NCI-H2107 (cell line): Measurements from ENCODE around the gene NRP1.

Experiments used
- DNase-seq: peaks from one replicate; lab custom pipeline; 2025; lab: John Stamatoyannopoulos, UW

NRP1 gene

DNA sequence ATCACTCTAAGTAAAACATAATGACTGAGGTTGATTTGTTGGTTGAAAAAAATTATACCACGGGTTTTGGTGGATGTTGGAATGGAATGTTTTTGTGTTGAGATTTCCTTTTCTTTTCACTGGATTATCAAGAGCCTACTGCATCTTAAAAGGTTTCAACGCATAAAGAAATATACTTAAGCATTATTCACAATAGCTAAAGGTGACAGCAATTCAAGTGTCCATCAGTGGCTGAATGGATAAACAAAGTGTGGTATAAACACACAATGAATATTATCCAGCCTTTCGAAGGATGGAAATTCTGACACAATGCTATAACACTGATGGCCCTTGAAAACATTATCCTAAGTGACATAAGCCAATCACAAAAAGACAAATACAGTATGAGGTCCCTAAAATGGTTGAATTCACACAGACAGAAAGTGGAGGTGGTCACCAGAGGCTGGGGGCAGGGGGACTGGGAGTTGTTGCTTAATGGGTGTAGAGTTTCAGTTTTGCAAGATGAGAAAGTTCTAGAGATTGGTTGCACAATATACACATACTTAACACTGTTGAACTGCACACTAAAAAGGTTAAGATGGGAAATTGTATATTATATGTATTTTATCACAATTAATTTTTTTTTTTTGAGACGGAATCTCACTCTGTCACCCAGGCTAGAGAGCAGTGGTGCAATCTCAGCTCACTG lies 122.3 kb downstream of the NRP1 start:
- DNase-seq, result no peak

DNA sequence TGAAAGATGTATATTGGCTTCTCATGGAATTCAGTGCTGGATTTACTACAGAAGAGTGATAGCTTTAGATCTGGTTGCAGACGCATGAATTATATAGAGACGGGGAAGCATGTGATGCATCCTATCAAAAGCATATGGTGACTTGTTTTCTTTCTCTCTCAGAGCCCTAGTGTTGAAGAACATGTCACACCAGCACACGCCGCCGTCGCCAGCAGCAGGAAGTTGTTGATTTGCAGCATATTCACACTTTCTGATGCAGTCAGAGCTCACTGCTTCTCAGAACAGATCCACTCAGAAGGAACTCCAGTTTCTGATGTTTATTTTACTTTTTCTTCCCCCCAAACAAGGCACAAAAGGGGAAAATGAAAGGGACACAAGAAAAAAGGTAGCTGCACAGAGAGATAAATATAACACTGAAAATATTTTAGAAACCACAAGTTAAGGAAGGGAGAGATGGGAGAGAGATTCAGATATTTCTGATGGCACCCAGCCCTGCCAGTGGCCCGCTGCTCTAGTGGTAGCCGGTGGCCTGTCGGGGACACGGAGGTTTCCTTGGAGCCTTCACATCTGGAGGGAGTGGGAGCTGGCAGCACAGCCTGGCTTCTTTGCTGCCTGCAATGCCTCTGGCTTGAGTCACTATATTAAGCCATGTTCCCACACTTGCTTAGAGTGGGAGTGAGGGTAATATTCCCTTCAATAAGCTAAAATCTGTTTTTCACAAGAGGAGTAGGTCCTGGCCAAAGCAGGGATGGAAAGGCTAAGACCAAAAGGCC lies 123.2 kb downstream of the NRP1 start:
- no peak for DNase-seq

DNA sequence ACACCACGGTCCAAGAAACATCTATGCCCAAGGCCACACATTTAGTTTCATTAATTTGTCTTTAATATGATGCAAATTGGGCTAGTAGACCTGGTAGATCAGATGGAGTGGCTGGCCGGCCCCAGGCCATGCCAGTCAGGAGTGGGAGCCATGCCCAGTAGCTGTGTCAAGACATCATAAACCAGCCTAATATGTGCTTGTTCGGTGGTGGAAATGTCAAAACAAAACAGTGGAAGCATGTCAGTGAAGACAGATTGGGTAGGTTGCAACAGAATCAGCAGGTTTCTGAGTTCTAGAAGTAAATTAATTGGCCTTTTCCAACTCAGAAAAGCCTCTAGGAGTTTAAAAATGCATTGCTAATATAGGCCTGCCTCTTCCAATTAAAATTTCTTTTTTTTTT lies 124.7 kb downstream of the NRP1 start:
- DNase-seq, result no peak

DNA sequence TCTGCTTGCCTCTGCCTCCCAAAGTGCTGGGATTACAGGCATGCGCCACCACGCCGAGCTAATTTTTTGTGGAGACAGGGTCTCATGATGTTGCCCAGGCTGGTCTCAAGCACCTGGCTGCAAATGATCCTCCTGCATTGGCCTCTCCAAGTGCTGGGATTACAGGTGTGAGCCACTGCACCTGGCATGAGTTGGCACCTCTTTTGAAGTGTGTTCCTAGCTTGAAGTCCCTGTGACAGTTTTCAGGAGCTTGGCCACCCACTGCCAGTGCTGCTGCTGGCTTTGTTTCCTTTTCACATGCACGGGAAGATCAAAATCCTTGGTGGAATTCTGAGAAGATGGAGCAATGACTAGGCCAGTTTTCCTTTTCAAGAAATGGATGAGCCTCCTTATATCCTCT lies 126.3 kb downstream of the NRP1 start:
- no peak for DNase-seq

DNA sequence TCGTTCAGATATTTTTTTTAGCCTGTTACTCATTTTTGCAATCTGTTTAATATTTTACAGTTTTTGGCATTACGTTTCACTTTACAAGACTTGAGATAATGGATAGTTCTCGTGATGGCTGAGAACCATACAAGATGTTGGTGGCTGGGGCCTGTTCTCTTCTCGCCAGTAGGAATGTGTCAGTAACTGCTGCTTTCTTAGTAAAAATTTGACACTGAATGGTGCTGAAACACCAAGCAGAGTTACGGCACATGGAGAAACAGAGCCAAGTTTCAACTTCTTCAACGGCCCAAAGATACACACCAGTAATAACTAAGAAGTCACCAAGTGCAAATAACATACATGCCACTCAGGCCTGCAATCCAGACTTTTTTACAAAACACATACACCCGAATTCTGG lies 130.4 kb downstream of the NRP1 start:
- DNase-seq, result no peak

DNA sequence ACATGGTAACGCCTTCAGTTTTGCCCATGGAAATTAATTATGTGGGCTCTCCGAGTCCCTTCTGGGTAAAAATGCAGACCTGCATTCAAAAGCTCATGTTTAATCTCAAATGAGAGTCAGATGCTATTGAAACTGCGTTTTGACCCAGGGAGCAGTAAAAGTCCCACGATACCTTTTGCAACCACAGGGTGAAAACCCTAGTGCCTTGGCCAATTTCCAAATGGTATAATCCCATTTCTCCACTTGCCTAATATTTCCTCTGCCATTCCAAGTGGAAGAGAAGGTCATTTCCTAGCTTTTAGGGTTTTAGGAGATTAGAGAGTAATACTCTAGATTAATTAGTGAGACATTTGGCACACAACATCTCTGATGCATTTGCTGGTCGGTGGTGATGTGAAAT lies 132.5 kb downstream of the NRP1 start:
- no peak for DNase-seq

DNA sequence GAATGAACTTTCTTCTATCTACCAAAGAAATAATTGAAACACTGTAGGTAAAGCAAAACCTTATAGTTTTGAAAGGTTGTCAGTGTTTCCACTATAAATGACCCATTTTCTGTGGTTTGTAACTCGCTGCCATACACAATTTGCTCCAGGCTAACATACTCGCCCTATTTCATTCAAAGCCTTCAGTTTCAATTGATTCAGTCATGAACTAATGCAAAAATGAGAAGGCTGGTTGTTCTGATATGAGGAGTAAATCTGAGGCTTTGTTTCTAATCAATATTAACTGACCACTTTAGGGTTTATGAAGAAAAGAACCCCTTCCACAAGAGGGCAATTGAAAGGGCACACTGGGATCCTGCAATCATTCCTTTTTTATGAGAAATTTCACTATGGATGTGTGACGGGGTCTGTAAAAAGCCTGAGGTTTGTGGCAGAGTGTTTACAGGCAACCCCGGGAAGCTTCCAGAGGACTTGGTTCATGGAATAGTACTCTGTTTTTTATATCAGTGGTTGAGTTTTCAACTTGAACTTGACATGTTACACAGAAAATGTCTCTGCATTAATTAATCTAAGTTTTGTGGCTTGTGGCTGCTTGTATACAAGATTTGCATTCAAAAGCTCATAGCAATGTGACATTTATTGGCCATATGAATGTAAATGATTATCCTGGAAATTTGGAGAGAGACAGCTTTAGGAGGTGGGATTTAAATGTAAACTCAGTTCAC lies 133.2 kb downstream of the NRP1 start:
- no peak for DNase-seq

DNA sequence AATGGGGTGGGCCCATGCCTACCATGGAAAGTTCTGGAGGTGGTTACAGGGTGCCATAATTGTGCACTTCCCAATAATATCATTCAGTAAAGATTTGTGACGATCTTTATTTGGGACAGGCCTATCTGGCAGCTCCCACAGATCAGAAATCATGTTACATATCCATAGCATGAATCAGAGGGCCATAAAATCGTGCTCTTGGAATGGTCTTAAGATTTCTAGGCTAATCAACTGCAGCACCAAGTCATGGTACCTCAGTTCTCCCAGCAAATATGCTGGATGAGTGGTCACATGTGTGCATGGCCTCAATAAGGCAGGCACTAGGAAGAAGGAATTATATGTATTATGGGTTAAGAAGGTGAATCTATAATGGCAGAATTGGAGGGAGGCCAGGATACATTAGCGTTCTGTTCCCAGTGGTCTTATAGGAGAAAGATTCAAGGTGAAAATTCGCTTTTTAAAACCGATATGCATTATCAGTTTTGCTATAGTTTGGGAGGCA lies 134.7 kb downstream of the NRP1 start:
- DNase-seq, result no peak

DNA sequence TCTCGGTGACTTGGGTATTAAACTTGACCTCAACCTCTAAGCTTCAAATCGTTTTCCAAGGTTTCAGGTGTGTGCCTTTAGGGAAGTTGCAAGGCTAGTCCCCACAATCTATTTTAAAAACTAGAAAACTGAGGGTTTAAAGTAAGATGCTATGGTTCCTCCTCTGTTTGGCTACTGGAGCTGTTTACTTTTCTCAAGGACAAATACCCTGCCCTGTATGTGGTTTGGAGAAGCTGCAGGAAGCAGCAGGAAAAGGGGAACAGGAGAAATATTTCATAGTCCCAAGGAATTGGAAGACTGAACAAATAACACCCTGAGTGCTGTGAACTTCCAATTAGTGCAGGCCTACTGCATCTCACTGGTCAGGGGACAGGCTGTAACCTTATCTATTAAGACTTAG lies 135.9 kb downstream of the NRP1 start:
- DNase-seq, result no peak

DNA sequence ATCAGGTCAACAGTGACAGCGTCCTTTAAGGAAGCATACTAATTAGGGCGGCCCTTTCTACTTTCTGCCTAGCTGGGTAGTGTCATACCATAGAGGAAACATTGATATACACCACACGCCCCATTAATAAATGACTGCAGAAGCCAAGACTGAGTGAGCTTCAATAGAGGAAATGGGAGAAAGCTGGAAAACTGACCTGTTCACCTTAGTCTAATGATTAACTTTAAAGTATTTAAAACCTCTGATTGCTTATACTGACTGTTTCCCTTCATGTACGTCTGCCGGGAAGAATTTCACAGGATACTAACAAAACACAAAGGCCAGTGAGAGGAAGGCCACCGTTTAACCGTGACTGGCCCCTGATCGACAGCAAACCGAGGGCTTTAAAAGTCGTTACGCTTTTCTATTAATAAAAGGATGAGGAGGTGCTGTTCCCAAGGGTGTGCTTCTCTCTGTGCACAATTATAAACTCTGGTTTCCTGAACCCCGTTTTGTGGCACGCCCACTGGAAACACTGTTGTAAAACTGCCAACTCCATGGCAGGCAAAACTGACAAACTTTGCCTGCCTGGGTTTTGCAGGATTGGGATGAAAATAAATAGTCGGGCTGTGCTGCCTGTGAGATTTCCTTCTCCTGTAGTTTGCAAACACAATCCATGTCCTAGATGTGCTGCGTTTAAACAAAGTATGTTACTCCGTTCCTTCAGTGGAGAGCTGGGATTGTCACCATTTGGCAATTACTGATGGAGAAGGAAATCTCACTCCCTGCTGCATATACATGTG lies 137.6 kb downstream of the NRP1 start:
- DNase-seq, result no peak

DNA sequence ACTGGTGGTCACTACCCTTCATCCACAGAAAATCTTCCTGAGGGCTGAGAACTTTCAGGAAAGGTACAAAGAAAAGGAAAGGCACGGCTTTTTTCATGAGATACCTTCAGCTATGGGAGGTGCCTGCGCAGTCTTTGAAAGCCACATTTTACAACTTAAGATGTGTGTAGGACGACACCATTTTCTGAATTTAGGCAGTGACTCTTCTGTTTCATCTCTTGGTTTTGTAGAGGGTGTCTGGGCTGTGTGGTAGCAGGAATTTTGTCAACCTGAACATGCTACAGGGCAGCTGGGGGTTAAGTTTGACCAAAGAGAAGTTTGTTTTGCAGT lies 138.1 kb downstream of the NRP1 start:
- no peak for DNase-seq

DNA sequence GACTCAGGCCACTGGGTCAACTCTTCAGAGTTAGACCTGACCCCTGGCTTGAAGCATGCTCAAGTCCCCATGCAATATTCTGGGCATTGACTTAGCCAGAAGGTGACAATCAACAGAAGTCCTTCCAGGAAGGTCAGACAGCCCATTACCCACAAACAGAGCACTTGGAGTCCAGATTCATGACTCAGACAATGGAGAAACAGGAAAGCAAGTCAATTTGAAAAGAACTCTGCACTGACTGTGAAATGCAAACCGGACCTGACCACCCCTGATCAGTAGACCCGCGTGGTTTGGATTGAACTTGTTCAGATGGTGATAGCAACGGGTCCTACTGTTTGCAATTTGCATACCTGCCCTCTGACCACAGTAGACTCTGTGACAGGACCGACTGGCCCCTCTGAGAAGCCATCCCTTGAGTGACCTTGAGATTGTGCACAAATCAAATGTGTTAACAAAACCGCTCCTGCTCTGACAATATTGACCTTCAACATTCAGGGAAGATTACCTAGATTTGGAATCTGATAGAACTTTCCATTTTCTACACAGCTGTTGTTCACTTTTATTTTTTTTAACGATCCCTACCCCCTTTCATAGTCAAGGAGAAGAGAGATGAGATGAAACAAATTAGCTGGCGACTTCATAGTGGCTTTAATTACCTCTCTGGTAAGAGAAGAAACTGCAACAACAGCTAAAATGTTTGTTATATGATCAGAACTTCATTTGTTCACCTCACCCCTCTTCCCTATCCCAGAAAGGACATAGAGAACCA lies 138.7 kb downstream of the NRP1 start:
- DNase-seq, result no peak

DNA sequence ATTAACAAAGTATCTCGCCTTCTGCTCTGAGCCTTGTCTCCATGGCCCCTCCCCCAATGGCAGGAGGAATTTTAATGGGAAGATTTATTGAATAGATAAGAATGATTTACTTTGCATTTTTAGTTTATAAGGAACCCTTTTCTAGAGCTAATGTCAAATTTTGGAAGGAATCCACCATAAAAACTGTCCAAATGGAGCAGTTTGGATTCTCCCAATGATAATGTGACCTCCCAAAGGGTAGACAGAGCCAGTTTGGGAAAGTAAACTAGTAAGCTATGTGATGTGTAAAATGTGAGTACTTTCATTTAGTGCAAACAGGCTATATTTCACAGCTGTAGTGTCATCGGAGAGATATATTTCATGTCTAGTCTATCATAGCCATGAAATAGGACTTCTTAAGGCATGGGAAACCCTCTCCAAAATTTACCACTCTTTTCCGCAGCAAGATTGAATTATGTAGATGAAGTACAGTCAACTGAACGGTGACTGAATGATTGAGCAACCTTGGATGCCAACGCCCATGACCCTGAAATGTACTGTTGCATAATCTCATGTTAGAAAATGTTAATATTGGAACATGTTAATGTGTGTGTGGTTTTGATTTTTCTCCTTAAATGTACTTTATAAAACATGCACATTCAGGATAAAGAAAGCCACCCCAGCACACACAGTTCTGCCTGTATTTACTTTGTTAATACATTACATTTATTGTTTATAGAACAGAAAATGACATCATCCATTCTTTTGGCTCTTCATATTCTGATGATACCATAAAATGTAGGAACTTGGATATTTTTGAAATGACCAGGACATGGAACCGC lies 140.6 kb downstream of the NRP1 start:
- no peak for DNase-seq

DNA sequence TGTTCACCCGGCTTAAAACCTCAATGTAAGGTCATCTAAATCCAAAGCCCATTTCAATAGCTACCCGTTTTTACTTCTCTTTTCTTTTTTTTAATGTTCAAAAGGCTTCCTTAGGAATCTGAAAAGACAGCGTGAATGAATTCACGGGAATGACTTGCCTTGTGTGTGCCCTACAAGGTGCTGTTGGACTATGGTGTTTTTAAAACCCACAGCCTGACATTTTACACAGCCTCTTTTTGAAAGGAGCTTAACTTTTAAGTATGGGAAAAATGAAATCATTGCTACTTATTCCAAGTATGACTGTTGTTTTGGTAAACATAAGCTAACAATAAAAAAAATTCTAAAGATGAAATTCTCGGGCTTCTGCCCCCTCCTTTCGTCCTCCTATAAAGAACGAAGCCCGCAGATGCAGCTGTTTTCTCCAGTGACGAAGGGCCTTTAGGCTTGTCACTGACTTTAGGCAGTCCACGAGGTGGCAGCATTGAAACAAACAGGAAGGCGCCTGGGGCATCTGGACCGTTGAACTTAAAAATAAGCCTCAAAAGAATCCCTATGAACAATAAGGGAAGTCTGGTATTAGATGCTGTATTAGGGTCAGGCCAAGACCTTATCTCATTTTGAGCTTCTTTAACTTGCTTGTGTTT lies 141.3 kb downstream of the NRP1 start:
- no peak for DNase-seq

DNA sequence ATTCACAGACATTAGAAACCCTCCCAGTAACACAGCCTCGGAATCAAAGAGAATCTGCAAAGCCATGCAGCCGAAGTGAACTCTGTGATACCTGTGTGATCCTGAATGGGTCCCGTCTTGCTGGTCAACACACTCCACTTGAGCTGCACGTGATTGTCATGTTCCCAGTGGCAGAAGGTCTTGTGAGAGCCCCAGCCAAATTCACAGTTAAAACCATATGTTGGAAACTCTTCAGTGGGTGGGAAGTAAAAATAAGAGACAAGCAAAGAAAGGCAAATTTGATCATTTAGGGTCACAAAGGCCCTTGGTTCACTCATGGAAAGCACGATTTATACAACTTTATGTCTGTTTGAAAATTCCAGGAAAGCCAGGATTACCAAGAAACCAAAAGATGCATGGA lies 142.3 kb downstream of the NRP1 start:
- no peak for DNase-seq

DNA sequence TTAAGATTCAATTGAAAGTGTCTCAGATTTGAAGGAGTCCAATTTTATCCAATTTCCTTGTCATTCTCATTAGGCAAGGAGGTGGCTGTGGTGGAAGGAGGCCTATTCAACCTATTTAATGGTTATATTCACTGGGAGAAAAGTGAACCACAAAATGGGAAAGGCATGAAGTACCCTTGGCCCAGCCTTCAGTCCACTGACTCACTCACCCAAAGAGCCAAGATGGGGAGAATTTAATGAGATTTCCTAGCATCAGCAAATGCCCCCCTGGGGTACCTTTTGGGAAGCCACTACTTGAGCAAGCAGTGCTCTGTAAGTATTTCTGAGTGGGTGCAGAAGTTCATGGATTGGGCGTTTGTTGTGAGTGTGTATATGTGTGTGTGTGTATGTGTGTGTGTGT lies 144.1 kb downstream of the NRP1 start:
- no peak for DNase-seq

DNA sequence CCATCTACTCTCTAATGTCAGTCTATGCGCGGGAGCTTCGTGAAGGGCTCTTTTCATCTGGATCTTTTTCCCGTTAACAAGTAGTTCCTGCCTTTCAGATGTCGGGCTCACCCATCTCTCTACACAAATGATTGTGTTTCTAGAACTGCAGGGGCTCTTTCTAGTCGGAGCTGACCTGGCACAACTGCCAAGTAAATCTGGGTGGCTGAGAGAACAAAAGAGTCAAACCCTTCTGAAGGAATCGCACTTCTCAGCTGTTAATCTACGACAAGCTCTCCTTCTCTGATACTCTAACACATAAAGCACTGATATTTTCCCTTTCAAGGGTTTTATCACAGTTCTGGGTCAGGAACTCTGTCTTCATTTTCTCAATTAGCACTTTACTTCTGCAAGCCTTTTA lies 144.7 kb downstream of the NRP1 start:
- DNase-seq, result no peak

DNA sequence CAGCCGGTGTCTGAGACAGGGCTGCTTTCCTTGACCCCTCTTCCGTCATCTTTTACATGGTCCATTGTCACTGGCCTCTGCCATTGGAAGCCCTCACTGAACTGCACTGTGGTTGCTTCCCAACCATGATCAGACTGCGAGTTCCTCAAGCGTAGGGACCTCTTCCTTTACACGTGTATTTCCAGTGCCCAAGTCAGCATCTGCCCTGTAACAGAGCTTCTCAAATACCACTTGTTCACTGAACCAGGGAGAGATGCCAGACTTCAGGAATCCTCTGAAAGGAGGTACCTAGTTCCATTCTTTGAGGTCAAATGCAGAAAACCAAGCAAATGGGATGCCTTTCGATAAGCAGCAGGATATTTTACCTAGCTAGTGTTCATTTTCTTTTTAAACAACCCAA lies 145.1 kb downstream of the NRP1 start:
- DNase-seq, result no peak

DNA sequence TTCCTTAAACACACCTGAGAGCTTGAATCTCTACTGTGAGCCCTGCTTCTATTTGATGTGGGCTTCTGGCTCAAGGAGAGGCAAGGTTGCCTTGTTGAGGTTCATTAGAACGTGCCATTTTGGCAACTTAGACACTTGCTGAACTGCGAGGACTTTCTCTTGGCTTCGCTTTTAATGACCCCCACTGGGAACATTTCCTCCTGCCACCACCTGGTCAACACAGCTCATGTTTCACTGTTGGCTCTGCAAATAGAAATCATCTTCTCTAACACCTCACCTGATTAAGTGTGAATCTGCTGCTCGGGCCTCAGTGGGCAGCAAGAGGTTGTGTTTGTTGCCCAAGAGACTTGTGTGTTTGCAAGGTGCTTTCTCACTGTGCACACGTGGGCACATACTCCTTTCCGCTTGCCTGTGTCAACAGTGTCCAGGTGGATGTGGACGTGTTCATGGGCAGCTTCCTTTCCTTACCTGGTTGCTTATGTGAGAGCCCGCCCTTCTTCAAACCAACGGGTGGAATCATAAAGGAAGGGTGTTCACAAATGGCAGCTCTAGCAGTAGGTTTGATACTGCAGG lies 147.0 kb downstream of the NRP1 start:
- DNase-seq, result no peak

DNA sequence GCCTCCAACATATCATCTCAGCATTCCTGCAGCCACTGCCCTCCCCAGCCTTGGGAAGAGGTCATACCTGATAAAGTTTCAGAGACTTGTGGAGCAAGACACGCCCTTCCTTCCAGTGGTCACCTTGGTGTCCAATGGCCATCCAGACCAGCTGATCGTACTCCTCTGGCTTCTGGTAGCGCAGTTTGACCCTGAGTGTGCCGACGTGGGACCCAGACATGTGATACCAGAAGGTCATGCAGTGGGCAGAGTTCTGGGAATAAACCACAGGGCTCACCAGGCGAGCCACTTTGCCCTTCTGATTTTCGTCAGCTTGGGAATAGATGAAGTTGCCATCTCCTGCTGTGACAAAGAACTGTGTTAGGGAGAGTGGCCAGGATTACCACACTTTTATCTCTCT lies 148.3 kb downstream of the NRP1 start:
- DNase-seq, result no peak
